Skeletal muscle satellite cell (primary cell): ENCODE data around the gene JRKL. TPM values are rescaled to one million over a fixed set of nuclear protein-coding genes. Genes with fewer than 3 reads are reported as not detected.

Experiments
- H3K27me3 ChIP-seq: 2 replicates; pipeline ENCODE4 v1.7.0; 2013; ENCODE audit warnings: low read length; ENCODE audit not compliant: control insufficient read depth, insufficient read depth
- H3K36me3 ChIP-seq: 2 replicates; pipeline ENCODE4 v1.7.0; 2013; ENCODE audit warnings: mild to moderate bottlenecking, control low read depth, low read length; ENCODE audit not compliant: insufficient read depth
- H3K4me1 ChIP-seq: 2 replicates; pipeline ENCODE4 v1.7.0; 2013; ENCODE audit warnings: low read length; ENCODE audit not compliant: control insufficient read depth, insufficient read depth
- H3K4me2 ChIP-seq: 2 replicates; pipeline ENCODE4 v1.7.0; 2013; ENCODE audit warnings: mild to moderate bottlenecking, low read length
- H3K4me3 ChIP-seq: 2 replicates; pipeline ENCODE4 v1.7.0; 2013; ENCODE audit warnings: low read length
- H3K9ac ChIP-seq: 2 replicates; pipeline ENCODE4 v1.7.0; 2013; ENCODE audit warnings: mild to moderate bottlenecking, low read depth, low read length, moderate library complexity
- H3K9me3 ChIP-seq: replicated peaks from 2 replicates; pipeline ENCODE4 v1.7.0; 2013; ENCODE audit warnings: mild to moderate bottlenecking, control low read depth, low read length
- total RNA-seq: library from RNA; depleted of rRNA; stranded (reverse); fragments of >200 nt; gene quantifications from 2 replicates; pipeline ENCODE4 v1.2.3, GENCODE V29; 2012; rRNA removed

The JRKL gene
- 7.1 and 7.4 TPM in 2 replicates for total RNA-seq

DNA sequence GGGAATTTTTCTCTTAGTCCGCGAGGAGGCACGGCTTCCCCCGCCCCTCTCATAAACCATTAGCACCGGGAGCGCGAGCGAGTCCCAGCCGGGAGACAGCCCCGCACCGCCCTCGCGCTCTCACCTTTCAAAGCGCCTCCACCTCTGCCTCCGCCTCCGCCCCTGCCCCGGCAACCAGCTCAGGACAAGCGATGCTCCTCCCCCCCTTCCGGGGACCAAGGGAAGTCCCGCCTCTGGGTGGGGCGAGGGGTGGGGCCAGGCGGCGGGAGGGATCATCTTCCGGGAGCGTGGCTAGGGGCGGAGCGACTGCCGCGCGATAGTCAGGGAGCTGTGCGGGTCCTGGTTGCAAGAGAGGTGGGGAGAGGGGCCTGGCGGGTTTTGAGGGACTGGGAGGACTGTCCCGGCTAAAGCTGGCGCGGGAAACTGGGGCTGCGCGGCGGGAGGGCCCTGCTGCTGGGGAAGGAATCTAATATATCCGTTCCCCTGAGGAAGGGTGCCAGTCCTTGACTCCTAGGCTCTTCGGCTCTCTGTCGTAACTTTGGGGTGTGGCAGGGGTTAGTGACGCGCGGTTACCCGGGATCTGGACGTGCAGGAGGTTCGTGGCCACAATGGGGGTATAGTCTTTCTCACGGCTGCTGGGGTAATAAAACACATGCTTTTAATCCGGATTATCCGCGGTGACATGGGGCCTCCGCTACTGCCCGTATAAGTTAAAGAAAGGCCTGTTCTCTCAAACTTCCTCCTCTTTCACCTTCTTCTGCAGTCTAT, at the start of gene JRKL, which contains the start of gene CCDC82:
Gene JRKL, plus strand, starts transcription at position 294 of the 768 bp plus-strand sequence. CDS start 637 bp downstream, outside the sequence.
Gene CCDC82, minus strand, starts transcription at position 193 of the 768 bp plus-strand sequence. CDS start 5,165 bp downstream, outside the sequence.
- Histone ChIP-seq H3K27me3 (no peaks in the 10 kb centered on the region), H3K4me1 (peaks cover 9% of the 10 kb centered on the region), H3K4me2 (peak within 1 kb of the TSS; percentile 83), H3K36me3 (no peaks in the 10 kb centered on the region), H3K9ac (peak within 1 kb of the TSS; percentile 90), H3K4me3 (peak within 1 kb of the TSS; percentile 81), H3K9me3 (no peaks in the 10 kb centered on the region)

DNA sequence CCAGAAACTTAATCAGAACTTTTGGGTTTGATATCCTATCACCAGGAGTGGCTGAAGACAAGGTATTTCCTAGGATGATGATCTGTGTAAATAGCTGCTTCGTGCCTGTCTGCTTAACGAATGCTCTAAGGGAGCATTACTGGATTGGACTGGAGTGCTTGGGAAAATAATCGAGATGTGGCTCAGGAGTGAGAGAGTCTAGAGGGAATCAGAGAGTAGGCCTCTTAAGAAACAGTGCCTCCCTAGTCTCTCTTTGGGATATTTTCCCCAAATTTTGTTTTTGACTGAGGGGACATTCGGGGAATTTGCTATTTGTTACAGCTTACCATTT, 49.3 kb upstream of the JRKL start:
- H3K9ac ChIP-seq, result peak overlapping the region; percentile 32
- H3K27me3 ChIP-seq, result no peaks in the 10 kb centered on the region
- H3K4me1 ChIP-seq, result peaks cover 44% of the 10 kb centered on the region
- H3K4me2 ChIP-seq, result peak overlapping the region; percentile 80
- peak overlapping the region; percentile 88 for H3K4me3 ChIP-seq
- peaks cover 14% of the 10 kb centered on the region for H3K36me3 ChIP-seq
- no peaks in the 10 kb centered on the region for H3K9me3 ChIP-seq

DNA sequence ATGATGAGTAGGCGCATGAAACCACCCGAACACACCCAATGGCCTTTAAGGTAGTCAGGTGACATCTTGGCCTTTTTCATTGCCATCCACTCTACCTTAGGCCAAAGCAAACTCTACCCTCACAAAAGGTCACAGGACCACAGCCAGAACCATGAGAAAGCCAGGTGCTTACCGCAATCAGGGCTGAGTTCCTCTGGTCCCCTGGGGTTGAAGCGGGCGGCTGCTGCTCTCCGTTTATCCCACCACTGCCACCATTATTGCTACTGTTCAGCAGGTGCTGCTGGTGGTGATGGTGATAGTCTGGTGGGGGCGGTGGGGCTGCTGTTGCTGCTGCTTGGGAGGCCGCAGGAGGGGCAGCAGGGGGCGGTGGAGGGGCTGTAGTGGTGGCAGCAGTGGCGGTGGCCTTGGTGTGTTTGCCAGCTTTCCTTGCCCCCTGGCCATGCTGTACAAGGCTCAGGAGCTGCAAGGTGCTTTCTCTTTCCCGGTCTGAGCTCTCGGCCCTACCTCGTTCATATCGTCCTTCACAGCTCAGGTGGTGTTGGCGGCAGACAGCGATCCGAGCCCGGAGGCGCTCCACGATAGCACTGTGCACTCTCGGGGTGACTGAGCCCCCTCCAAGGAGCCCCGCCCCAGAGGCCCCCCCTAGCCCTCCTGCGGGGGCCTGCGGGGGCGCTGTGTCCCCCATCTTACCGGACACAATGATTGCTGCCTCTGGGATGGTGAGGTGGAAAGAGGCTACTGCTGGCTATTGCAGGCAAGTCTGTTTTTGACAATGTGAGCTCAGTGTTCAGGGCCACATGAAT, 48.4 kb upstream of the JRKL start:
- Histone ChIP-seq H3K4me1 (peaks cover 44% of the 10 kb centered on the region), H3K36me3 (peaks cover 9% of the 10 kb centered on the region), H3K4me3 (peak overlapping the region; percentile 88), H3K4me2 (peak overlapping the region; percentile 80), H3K9me3 (no peaks in the 10 kb centered on the region), H3K27me3 (no peaks in the 10 kb centered on the region), H3K9ac (peak overlapping the region; percentile 96)

DNA sequence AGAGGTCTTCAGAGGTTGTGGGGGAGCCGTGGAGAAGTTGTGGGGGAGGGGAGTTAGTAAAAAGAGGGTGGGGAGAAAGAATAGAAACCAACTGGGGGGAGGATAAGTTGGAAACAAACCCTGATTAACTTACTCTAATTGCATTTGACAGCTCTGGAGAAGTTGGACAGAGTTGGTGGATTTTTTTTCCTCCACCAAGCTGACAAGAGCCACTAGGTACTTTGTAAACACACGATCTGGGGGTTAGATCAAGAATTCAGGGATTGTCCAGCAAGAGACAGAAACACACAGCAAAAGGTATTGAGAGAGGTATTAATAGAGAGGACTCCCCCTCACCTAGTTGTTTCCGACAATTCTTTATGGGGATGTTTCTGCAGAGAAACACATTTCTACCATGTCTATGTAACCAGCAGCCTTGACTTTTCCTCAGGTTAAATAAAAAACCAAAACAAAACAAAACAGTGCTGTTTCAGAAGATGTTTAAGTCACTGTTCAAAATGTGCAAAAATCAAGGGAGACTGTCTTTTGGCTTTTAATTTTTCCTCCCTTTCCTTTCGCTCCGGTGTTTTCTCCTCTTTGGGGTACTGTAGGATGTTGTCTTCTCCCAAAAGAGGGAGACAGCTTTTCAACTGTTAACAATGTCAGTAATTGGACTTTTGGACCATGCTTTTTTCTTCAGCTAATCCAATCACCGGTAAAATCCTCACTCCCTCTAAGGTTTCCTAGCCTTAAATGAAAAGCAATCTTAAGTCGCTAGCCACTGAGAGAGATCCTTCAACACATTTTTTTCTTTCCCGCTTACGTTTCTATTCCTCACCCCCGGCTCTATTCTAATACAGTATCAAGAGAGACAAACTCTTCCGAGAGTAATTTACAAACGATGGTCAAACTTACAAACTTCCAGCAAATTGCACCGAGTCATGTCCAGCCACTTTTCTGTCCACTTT, 47.5 kb upstream of the JRKL start:
- H3K9ac ChIP-seq, result peak overlapping the region; percentile 96
- peaks cover 44% of the 10 kb centered on the region for H3K4me1 ChIP-seq
- H3K4me2 ChIP-seq, result peak overlapping the region; percentile 80
- peak overlapping the region; percentile 88 for H3K4me3 ChIP-seq
- H3K9me3 ChIP-seq, result no peaks in the 10 kb centered on the region
- H3K36me3 ChIP-seq, result peaks cover 9% of the 10 kb centered on the region
- H3K27me3 ChIP-seq, result no peaks in the 10 kb centered on the region

DNA sequence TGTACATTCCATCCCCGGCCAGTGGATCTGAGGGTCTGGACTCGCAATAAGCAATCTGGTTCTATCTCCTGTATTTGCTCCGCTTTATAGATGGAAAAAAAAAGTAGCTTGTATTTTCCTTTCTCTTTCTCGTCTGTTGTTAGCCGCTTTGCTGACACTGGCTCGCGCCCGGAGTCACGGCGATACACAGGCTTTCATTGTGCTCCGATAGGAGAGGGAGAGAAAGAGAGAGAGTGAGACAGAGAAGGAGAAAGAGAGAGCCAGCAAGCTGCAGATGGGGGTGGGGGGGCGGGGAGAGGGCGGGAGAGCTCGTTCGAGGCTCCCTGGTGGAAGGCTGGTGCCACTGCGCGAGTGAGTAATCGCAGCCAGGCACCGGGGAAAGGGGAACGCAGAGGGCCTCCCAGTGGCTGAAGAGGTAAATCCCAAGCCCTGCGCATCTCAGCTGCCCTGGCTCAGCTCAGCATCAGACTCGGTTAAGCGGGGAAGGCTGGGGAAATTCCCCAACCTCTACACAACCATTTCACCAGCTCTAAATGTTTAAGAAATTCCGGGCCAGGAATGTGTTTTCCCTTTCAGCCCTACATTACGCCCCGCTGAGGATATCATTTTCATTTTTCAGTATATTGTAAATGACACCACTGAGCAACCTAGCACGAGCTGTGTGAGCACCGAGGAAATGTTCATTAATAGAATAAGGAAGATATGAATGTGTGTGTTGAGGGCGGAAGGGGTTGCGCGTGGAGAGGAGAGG, 46.7 kb upstream of the JRKL start, which contains the start of gene MAML2:
Gene MAML2, minus strand, starts transcription at position 235 of the 751 bp plus-strand sequence. CDS start 1,300 bp downstream, outside the sequence.
- H3K4me3 ChIP-seq, result peak within 1 kb of the TSS; percentile 88
- H3K27me3 ChIP-seq, result no peaks in the 10 kb centered on the region
- H3K4me1 ChIP-seq, result peaks cover 38% of the 10 kb centered on the region
- H3K36me3 ChIP-seq, result peaks cover 9% of the 10 kb centered on the region
- peak within 1 kb of the TSS; percentile 96 for H3K9ac ChIP-seq
- peak within 1 kb of the TSS; percentile 80 for H3K4me2 ChIP-seq
- no peaks in the 10 kb centered on the region for H3K9me3 ChIP-seq

DNA sequence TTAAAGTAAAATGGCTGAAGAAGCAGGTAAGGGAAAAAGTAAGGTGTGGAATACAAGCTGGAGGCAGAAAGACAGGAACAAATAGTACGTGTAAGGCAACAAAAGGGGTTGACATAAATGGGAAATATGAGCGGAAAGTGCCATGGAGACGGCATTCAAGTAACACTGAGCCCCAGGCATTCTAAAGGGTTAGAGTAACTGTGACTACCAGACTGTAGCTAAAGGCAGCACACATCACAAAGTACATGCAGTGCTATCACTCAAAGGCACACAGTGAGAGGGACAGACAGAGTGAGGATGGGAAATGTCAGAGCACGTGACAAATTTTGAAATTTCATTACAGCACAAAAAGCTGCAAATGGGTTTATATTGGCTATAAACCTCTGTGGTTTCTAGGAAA, 33.0 kb upstream of the JRKL start:
- Histone ChIP-seq H3K36me3 (peaks cover 41% of the 10 kb centered on the region), H3K4me2 (no peak overlapping the region), H3K4me3 (no peak overlapping the region), H3K27me3 (no peaks in the 10 kb centered on the region), H3K4me1 (no peaks in the 10 kb centered on the region), H3K9ac (no peak overlapping the region), H3K9me3 (no peaks in the 10 kb centered on the region)

DNA sequence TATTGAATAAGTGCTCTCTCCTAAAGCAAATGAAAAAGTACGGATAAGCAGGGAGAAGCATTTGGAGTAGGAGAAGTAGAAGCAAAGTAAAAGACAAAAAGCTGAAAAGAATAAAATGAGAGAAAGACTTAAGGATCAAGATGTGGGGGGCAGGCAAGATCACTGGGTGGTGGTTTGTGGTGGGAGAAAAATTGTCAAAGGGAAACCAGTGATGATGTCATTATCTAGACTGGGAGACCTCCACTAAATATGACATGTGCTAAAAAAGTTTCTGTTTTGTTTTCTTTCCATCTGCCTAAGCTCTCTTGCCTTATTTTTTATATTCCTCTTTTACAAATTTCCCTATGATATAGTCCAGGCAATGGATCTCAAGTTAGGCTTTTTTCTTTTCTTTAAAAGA, 32.0 kb upstream of the JRKL start:
- H3K36me3 ChIP-seq, result peaks cover 35% of the 10 kb centered on the region
- no peak overlapping the region for H3K4me2 ChIP-seq
- no peaks in the 10 kb centered on the region for H3K9me3 ChIP-seq
- H3K4me1 ChIP-seq, result no peaks in the 10 kb centered on the region
- H3K9ac ChIP-seq, result no peak overlapping the region
- H3K4me3 ChIP-seq, result no peak overlapping the region
- no peaks in the 10 kb centered on the region for H3K27me3 ChIP-seq

DNA sequence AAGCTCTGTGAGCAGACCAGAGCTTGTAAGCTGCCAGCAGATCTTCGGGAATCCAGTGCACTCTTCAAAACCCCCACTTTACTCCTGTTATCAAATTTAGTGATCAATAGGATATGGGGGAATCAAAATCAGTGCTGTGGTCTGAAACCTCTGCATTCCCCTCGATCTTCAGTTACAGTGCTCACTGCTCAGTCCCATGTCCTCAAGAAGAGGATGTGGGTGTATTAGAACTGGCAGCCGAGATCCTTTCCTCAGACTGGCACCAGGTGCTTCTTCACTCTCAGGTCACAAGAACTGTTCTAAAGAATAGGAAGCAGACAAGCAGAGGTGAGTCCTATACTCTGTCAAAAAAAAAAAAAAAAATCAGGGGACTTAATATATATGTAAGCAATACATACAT, 31.5 kb upstream of the JRKL start:
- no peaks in the 10 kb centered on the region for H3K9me3 ChIP-seq
- no peaks in the 10 kb centered on the region for H3K4me1 ChIP-seq
- no peak overlapping the region for H3K9ac ChIP-seq
- H3K4me3 ChIP-seq, result no peak overlapping the region
- H3K36me3 ChIP-seq, result peaks cover 34% of the 10 kb centered on the region
- H3K27me3 ChIP-seq, result no peaks in the 10 kb centered on the region
- no peak overlapping the region for H3K4me2 ChIP-seq

DNA sequence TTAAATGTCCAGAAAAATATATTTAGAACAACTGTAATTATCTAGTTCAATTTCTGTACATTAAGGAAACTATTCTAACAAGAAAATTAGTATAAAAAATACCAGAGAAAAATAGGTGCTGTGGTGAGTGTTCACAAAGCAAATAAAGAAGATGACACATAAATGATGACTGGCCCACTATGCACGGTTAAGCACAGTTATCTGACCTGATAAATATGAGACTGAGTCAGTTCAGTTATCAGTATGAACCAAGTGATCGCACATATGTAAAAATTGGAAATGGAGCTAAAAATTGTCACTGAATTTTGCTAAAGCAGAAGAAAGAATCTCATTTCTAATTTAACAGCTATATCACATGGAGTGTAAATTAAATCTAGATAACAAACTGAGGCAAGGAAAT, 28.0 kb upstream of the JRKL start:
- no peak overlapping the region for H3K4me3 ChIP-seq
- no peaks in the 10 kb centered on the region for H3K9me3 ChIP-seq
- H3K27me3 ChIP-seq, result no peaks in the 10 kb centered on the region
- H3K4me1 ChIP-seq, result no peaks in the 10 kb centered on the region
- H3K4me2 ChIP-seq, result no peak overlapping the region
- peaks cover 22% of the 10 kb centered on the region for H3K36me3 ChIP-seq
- no peak overlapping the region for H3K9ac ChIP-seq

DNA sequence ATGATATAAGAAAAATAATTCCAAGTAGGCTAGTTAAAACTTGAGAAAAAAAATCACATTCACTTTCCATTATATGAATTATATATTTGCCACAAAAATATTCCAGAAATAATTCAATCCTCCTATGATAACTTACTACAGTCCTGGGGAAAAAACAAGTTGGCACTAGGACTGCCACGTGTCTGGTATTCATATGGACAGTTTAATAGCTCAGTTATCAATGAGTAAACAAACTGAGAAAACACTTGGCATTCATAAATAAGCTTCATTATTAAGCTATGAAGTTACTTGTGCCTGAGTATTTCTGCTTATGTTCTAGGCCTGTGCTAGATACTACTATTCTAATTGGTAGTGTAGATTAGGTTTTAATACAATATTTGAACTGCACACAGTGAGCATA, 24.3 kb upstream of the JRKL start:
- no peak overlapping the region for H3K9ac ChIP-seq
- no peaks in the 10 kb centered on the region for H3K4me1 ChIP-seq
- no peak overlapping the region for H3K4me3 ChIP-seq
- H3K9me3 ChIP-seq, result no peaks in the 10 kb centered on the region
- no peak overlapping the region for H3K4me2 ChIP-seq
- H3K36me3 ChIP-seq, result peaks cover 31% of the 10 kb centered on the region
- no peaks in the 10 kb centered on the region for H3K27me3 ChIP-seq
